Ectodermal cell (in vitro differentiated cells): ENCODE data around the gene FGFRL1. TPM values are rescaled to one million over a fixed set of nuclear protein-coding genes. Genes with fewer than 3 reads are reported as not detected.

Source experiments
- H3K27ac ChIP-seq: 2 replicates; pipeline ENCODE4 v1.7.0; 2013; ENCODE audit warnings: mild to moderate bottlenecking, low read depth, low read length; ENCODE audit not compliant: insufficient read depth, poor library complexity, severe bottlenecking
- H3K27me3 ChIP-seq: 2 replicates; pipeline ENCODE4 v1.7.0; 2013; ENCODE audit warnings: mild to moderate bottlenecking, low read length; ENCODE audit not compliant: insufficient read depth, control insufficient read depth, poor library complexity, severe bottlenecking
- H3K36me3 ChIP-seq: one replicate; pipeline ENCODE4 v1.7.0; 2013; ENCODE audit warnings: low read length; ENCODE audit not compliant: control insufficient read depth, insufficient read depth
- H3K4me1 ChIP-seq: one replicate; pipeline ENCODE4 v1.7.0; 2013; ENCODE audit warnings: low read length; ENCODE audit not compliant: control insufficient read depth, insufficient read depth
- H3K4me3 ChIP-seq: 2 replicates; pipeline ENCODE4 v1.7.0; 2013; ENCODE audit warnings: low read depth, low read length, control low read depth; ENCODE audit not compliant: insufficient read depth
- H3K9me3 ChIP-seq: 2 replicates; pipeline ENCODE4 v1.7.0; 2013; ENCODE audit warnings: mild to moderate bottlenecking, low read length, moderate library complexity; ENCODE audit not compliant: control insufficient read depth
- WGBS, 2 experiments: methylation state at CpG; one replicate each; pipeline ENCODE4 v1.1.7; 2013; ENCODE audit warnings: missing lambda C conversion rate in 2 of 2; 5-methylcytosine and 5-hydroxymethylcytosine counted together
- polyA plus RNA-seq, 4 experiments: library from polyadenylated mRNA; stranded (reverse); fragments of 50-300 nt; gene quantifications; one replicate each; pipeline ENCODE4 v1.2.3, GENCODE V29; 2013

Gene FGFRL1
- 9.9 TPM for polyA plus RNA-seq (2013, experiment 1 of 4)
- polyA plus RNA-seq (2013, experiment 2 of 4): 13.8 TPM
- polyA plus RNA-seq (2013, experiment 3 of 4): 12.4 TPM
- polyA plus RNA-seq (2013, experiment 4 of 4): 13.9 TPM

- Histone ChIP-seq H3K4me3 (peak within 1 kb of the TSS; percentile 35), H3K36me3 (no peaks in the 10 kb centered on the region), H3K9me3 (no peaks in the 10 kb centered on the region), H3K4me1 (peaks cover 23% of the 10 kb centered on the region), H3K27ac (no peak within 1 kb of the TSS), H3K27me3 (peaks cover 69% of the 10 kb centered on the region)
- 1% methylated on average over 89 of the region's 89 CpGs for WGBS, 2 experiments
Measured at GRCh38 chr4:1011022-1011665, at the start of gene FGFRL1. Gene FGFRL1 (plus strand): TSS chr4:1011626. CDS start chr4:1012486, 860 bp downstream.

- no peaks in the 10 kb centered on the region for H3K36me3 ChIP-seq
- WGBS, 2 experiments: 94 to 95% methylated on average over 54 of the region's 54 CpGs
- H3K27ac ChIP-seq: no peak overlapping the region
- no peak overlapping the region for H3K4me3 ChIP-seq
- H3K27me3 ChIP-seq: peaks cover 8% of the 10 kb centered on the region
- H3K9me3 ChIP-seq: no peaks in the 10 kb centered on the region
- no peaks in the 10 kb centered on the region for H3K4me1 ChIP-seq
Measured at GRCh38 chr4:962231-963208, 48.9 kb upstream of the FGFRL1 start.

- Histone ChIP-seq H3K4me3 (no peak overlapping the region), H3K4me1 (no peaks in the 10 kb centered on the region), H3K36me3 (no peaks in the 10 kb centered on the region), H3K9me3 (no peaks in the 10 kb centered on the region), H3K27ac (no peak overlapping the region), H3K27me3 (peaks cover 19% of the 10 kb centered on the region)
- 94 to 96% methylated on average over 39 of the region's 39 CpGs for WGBS, 2 experiments
Measured at GRCh38 chr4:963276-964225, 47.9 kb upstream of the FGFRL1 start.

GRCh38 chr4:964346-965025, 46.9 kb upstream of the FGFRL1 start:
- Histone ChIP-seq H3K36me3 (no peaks in the 10 kb centered on the region), H3K27me3 (peaks cover 23% of the 10 kb centered on the region), H3K4me1 (no peaks in the 10 kb centered on the region), H3K4me3 (no peak overlapping the region), H3K27ac (no peak overlapping the region), H3K9me3 (no peaks in the 10 kb centered on the region)
- 93 to 94% methylated on average over 23 of the region's 23 CpGs for whole genome bisulfite sequencing, 2 experiments

- Histone ChIP-seq H3K27me3 (peaks cover 23% of the 10 kb centered on the region), H3K4me3 (no peak overlapping the region), H3K4me1 (no peaks in the 10 kb centered on the region), H3K36me3 (no peaks in the 10 kb centered on the region), H3K27ac (no peak overlapping the region), H3K9me3 (no peaks in the 10 kb centered on the region)
- WGBS, 2 experiments: 93% methylated on average over 26 of the region's 26 CpGs
Measured at GRCh38 chr4:965048-965765, 46.2 kb upstream of the FGFRL1 start.

- Histone ChIP-seq H3K27me3 (peaks cover 26% of the 10 kb centered on the region), H3K4me1 (peaks cover 3% of the 10 kb centered on the region), H3K9me3 (no peaks in the 10 kb centered on the region), H3K36me3 (no peaks in the 10 kb centered on the region), H3K27ac (no peak overlapping the region), H3K4me3 (no peak overlapping the region)
- WGBS, 2 experiments: 93% methylated on average over 21 of the region's 21 CpGs
Measured at GRCh38 chr4:965766-966134, 45.7 kb upstream of the FGFRL1 start.

GRCh38 chr4:966266-967112, 44.9 kb upstream of the FGFRL1 start:
- peaks cover 33% of the 10 kb centered on the region for H3K27me3 ChIP-seq
- H3K4me1 ChIP-seq: peaks cover 4% of the 10 kb centered on the region
- no peak overlapping the region for H3K27ac ChIP-seq
- H3K36me3 ChIP-seq: no peaks in the 10 kb centered on the region
- 89 to 90% methylated on average over 48 of the region's 48 CpGs for WGBS, 2 experiments
- H3K4me3 ChIP-seq: no peak overlapping the region
- H3K9me3 ChIP-seq: no peaks in the 10 kb centered on the region

- WGBS, 2 experiments: 38 to 39% methylated on average over 76 of the region's 76 CpGs
- Histone ChIP-seq H3K4me3 (peak overlapping the region; percentile 16), H3K27me3 (peaks cover 42% of the 10 kb centered on the region), H3K27ac (no peak overlapping the region), H3K9me3 (no peaks in the 10 kb centered on the region), H3K4me1 (peaks cover 9% of the 10 kb centered on the region), H3K36me3 (no peaks in the 10 kb centered on the region)
Measured at GRCh38 chr4:967113-968104, 44.0 kb upstream of the FGFRL1 start.
